Measurements from ENCODE around the gene CACNB3. TPM values are rescaled to one million over a fixed set of nuclear protein-coding genes. Genes with fewer than 3 reads are reported as not detected.

The CACNB3 gene
- total RNA-seq, 1 donor from 2014 or later, result 25.0 TPM

DNA sequence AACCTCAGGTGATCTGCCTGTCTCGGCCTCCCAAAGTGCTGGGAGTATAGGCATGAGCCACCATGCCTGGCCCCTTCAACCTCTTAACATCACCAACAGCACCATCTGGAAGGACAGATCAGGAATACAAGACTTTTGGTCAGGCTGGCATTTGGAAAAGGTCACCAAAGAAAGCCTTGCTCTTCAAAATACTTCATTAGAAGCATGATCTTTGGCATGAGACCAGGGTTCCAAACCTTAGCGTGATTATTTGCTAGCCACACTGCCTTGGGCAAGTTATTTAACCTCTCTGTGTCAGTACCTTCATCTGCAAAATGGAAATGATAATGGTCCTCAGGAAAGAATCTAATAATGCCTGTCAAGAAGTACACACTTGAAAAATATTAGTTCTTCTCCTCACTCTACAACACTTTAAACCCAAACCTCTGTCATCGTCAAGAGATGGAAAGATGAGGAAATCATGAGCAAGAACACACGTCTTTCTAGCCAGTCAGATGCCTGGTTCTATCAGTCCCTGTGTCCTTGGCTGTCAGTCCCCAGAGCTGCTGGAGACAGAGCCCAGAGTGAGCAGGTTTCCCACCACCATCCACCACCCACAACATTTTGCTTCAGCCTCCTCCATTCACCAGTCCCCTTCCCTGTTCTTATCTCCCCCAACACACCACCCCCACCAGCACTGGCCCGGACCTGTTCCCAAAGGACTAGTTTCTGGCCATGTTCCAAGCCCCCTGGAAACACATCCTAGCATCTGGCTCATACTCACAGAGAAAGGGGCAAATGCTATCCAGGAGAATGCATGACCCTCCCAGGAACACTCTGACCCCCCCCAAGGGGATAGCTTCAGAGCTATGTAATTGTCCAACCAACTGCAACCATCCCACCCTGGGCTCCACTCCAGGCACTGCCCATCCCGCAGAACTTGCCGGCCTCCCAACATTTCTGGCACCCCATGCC is 31.4 kb upstream of the CACNB3 start:
- Mint-ChIP-seq H3K27me3 (ENCODE audit: insufficient read depth, low read depth) (peaks cover 3% of the 10 kb centered on the region), H3K27ac (no peak overlapping the region), H3K9me3 (no peaks in the 10 kb centered on the region), H3K36me3 (peaks cover 3% of the 10 kb centered on the region), H3K4me1 (peaks cover 33% of the 10 kb centered on the region), H3K4me3 (peak overlapping the region; percentile 95)
- Histone ChIP-seq H3K4me2 (peak overlapping the region; percentile 88), H4K20me1 (ENCODE audit: low read depth) (peaks cover 22% of the 10 kb centered on the region), H3K27ac (no peak overlapping the region), H3K4me1 (peaks cover 13% of the 10 kb centered on the region), H3K4me3 (peak overlapping the region; percentile 96), H2AFZ (replicated peaks) (no peak overlapping the region), H3K27me3 (no peaks in the 10 kb centered on the region), H3K9ac (no peak overlapping the region), H3K9me3 (ENCODE audit: low read depth) (no peaks in the 10 kb centered on the region), H3K36me3 (no peaks in the 10 kb centered on the region), H3F3A (ENCODE audit: low read depth) (peaks cover 12% of the 10 kb centered on the region), H3K79me2 (ENCODE audit: low read depth) (peaks cover 53% of the 10 kb centered on the region)
- no peak for DNase-seq (ENCODE audit: low spot score)
- TF ChIP-seq EZH2phosphoT487 (IDR thresholded peaks at IDR 0.05) (no peak), CTCF (IDR thresholded peaks at IDR 0.05) (no peak)

DNA sequence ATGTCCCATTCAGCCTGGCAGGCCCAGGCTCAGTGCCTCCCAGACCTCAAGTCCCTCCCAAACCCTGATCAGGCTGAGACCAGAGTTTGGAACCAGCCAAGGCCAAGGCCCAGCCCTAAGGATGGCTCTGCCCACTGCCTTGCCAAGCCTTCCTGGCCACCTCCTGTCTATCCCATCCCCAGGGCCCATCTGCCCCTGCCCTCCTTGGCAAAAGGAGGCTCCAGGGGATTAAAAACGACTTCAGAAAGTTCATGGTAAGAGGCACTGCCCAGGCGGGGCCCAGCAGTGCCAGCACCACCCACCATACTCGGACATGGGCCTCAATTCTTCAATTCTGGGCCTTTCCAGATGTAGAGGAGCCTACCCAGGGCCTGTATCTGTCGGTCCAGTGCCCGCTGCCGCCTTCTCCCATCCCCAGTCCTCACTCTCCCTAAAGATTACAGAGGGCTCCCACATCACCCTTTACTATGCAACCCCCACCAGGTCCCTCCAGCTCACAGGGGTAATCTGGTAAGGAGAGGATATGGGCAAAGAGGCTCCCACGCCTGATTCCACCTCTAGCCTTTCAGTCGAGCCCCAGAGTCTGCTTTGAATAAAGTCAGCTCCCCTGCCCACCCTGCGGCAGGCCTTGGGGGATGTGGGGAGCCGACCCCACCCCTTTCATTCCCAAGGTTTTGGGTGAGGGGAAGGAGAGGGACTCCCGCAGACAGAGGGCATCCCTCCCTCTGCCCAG is 30.3 kb upstream of the CACNB3 start:
- Histone ChIP-seq H3K9ac (peak overlapping the region; percentile 83), H3K27me3 (no peaks in the 10 kb centered on the region), H3F3A (ENCODE audit: low read depth) (peaks cover 12% of the 10 kb centered on the region), H3K4me2 (peak overlapping the region; percentile 88), H2AFZ (replicated peaks) (peak overlapping the region; percentile 43), H3K36me3 (no peaks in the 10 kb centered on the region), H3K79me2 (ENCODE audit: low read depth) (peaks cover 53% of the 10 kb centered on the region), H3K4me3 (peak overlapping the region; percentile 96), H3K27ac (no peak overlapping the region), H3K9me3 (ENCODE audit: low read depth) (no peaks in the 10 kb centered on the region), H4K20me1 (ENCODE audit: low read depth) (peaks cover 22% of the 10 kb centered on the region), H3K4me1 (peaks cover 13% of the 10 kb centered on the region)
- Mint-ChIP-seq H3K9me3 (no peaks in the 10 kb centered on the region), H3K27me3 (ENCODE audit: insufficient read depth, low read depth) (peaks cover 4% of the 10 kb centered on the region), H3K4me3 (peak overlapping the region; percentile 95), H3K36me3 (peaks cover 3% of the 10 kb centered on the region), H3K27ac (peak overlapping the region; percentile 72), H3K4me1 (peaks cover 33% of the 10 kb centered on the region)
- peak; percentile 16 for DNase-seq (ENCODE audit: low spot score)
- TF ChIP-seq EZH2phosphoT487 (IDR thresholded peaks at IDR 0.05) (no peak), EZH2 (IDR thresholded peaks at IDR 0.05) (no peak), CTCF (IDR thresholded peaks at IDR 0.05) (no peak)

GRCh38 chr12:48788524-48788853 is 29.8 kb upstream of the CACNB3 start:
- peak overlapping the region; percentile 72 for H3K27ac Mint-ChIP-seq
- H2AFZ ChIP-seq (replicated peaks), result peak overlapping the region; percentile 43
- H3K4me2 ChIP-seq, result peak overlapping the region; percentile 88
- H3K79me2 ChIP-seq (ENCODE audit: low read depth), result peaks cover 51% of the 10 kb centered on the region
- H4K20me1 ChIP-seq (ENCODE audit: low read depth), result peaks cover 22% of the 10 kb centered on the region
- H3K4me1 Mint-ChIP-seq, result peaks cover 33% of the 10 kb centered on the region
- H3K9me3 Mint-ChIP-seq, result no peaks in the 10 kb centered on the region
- H3K9me3 ChIP-seq (ENCODE audit: low read depth), result no peaks in the 10 kb centered on the region
- DNase-seq (ENCODE audit: low spot score), result no peak
- peak overlapping the region; percentile 96 for H3K4me3 ChIP-seq
- no peaks in the 10 kb centered on the region for H3K27me3 ChIP-seq
- peaks cover 7% of the 10 kb centered on the region for H3K27me3 Mint-ChIP-seq (ENCODE audit: insufficient read depth, low read depth)
- H3K27ac ChIP-seq, result no peak overlapping the region
- H3K9ac ChIP-seq, result peak overlapping the region; percentile 83
- peak overlapping the region; percentile 95 for H3K4me3 Mint-ChIP-seq
- peaks cover 13% of the 10 kb centered on the region for H3K4me1 ChIP-seq
- TF ChIP-seq EZH2 (IDR thresholded peaks at IDR 0.05), result no peak
- H3K36me3 Mint-ChIP-seq, result peaks cover 3% of the 10 kb centered on the region
- H3F3A ChIP-seq (ENCODE audit: low read depth), result peaks cover 12% of the 10 kb centered on the region
- H3K36me3 ChIP-seq, result no peaks in the 10 kb centered on the region

Measured in neural progenitor cell (in vitro differentiated cells).